GM12878 (cell line): ENCODE results near the gene TSPAN15. TPM values are rescaled to one million over a fixed set of nuclear protein-coding genes. Genes with fewer than 3 reads are reported as not detected.

Experiments used
- ATAC-seq: fragments of 200-7000 bp; cut with Tn5 transposase; 3 replicates; pipeline ENCODE4 v1.9.1; 2020; ENCODE audit warnings: mild to moderate bottlenecking, moderate library complexity
- BruUV-seq: library from RNA; stranded (reverse); fragments of 400-500 nt; replicated peaks from 2 replicates; lab custom pipeline; 2021; lab: Mats Ljungman, UMichigan
- CTCF ChIA-PET: fragments of 300-600 bp; sonication (Branson Sonifier 250); formaldehyde crosslinking; extraction: SDS; loops from one replicate; lab custom pipeline; 2021; ENCODE audit warnings: inconsistent platforms; lab: Yijun Ruan, JAX
- POLR2A ChIA-PET: fragments of 350-600 bp; formaldehyde crosslinking; extraction: SDS; loops from one replicate; lab custom pipeline; 2021; ENCODE audit warnings: inconsistent platforms; lab: Charles Lee
- RAD21 ChIA-PET: fragments of 300-600 bp; sonication (Branson Sonifier 250); formaldehyde crosslinking; loops from one replicate; lab custom pipeline; 2023; ENCODE audit warnings: antibody characterized with exemption; ENCODE audit not compliant: unreplicated experiment; lab: Charles Lee
- SMC1A ChIA-PET: fragments of 300-600 bp; sonication (Branson Sonifier 250); formaldehyde crosslinking; loops from one replicate; lab custom pipeline; 2023; ENCODE audit not compliant: unreplicated experiment, uncharacterized antibody; lab: Charles Lee
- DNase-seq: peaks from one replicate; pipeline ENCODE4 v3.0.0-alpha.2; 2011; ENCODE audit warnings: low read depth, low spot score
- FAIRE-seq: peaks from 3 replicates; lab custom pipeline; 2011; peaks lifted over from hg19 to GRCh38; lab: Jason Lieb, UNC
- H2AFZ ChIP-seq: 2 replicates; pipeline ENCODE4 v1.6.0; 2011; ENCODE audit warnings: low read depth, low read length, control low read depth; ENCODE audit not compliant: control insufficient read depth
- H3K27ac ChIP-seq: 2 replicates; pipeline ENCODE4 v1.5.1; 2011; ENCODE audit warnings: control low read depth; ENCODE audit not compliant: control insufficient read depth, insufficient read depth
- H3K27me3 ChIP-seq, 2 experiments: replicated peaks in 1 of 2; 2 replicates each; pipeline versions ENCODE4 v1.6.0 to v1.6.1; 2011; ENCODE audit warnings: low read length in 1 of 2; ENCODE audit not compliant: control insufficient read depth in 2 of 2, insufficient read depth in 2 of 2
- H3K36me3 ChIP-seq, 2 experiments: 2 replicates each; pipeline ENCODE4 v1.5.1; 2011; ENCODE audit warnings: low read length in 1 of 2; ENCODE audit not compliant: control insufficient read depth in 2 of 2, insufficient read depth in 2 of 2
- H3K4me1 ChIP-seq: 2 replicates; pipeline ENCODE4 v1.6.1; 2011; ENCODE audit warnings: mild to moderate bottlenecking, low read length, moderate library complexity, mixed read lengths; ENCODE audit not compliant: control insufficient read depth, insufficient read depth
- H3K4me2 ChIP-seq: 2 replicates; pipeline ENCODE4 v1.6.0; 2011; ENCODE audit warnings: control low read depth; ENCODE audit not compliant: control insufficient read depth, insufficient read depth
- H3K4me3 ChIP-seq: fragments of 200-600 bp; sonication (generic); 2 replicates; pipeline ENCODE4 v1.5.1; 2016
- H3K79me2 ChIP-seq: 2 replicates; pipeline ENCODE4 v1.6.0; 2011; ENCODE audit warnings: low read length; ENCODE audit not compliant: control insufficient read depth, insufficient read depth
- H3K9ac ChIP-seq: 2 replicates; pipeline ENCODE4 v1.8.0; 2011; ENCODE audit warnings: low read length, control low read depth, mixed read lengths; ENCODE audit not compliant: control insufficient read depth, insufficient read depth
- H3K9me3 ChIP-seq: replicated peaks from 3 replicates; pipeline ENCODE4 v1.5.1; 2011; ENCODE audit warnings: mild to moderate bottlenecking, low read length; ENCODE audit not compliant: control insufficient read depth, insufficient read depth
- H4K20me1 ChIP-seq: 2 replicates; pipeline ENCODE4 v1.6.0; 2011; ENCODE audit not compliant: control insufficient read depth, insufficient read depth
- ATF7 ChIP-seq: fragments of 450-650 bp; IDR thresholded peaks from 2 replicates; pipeline ENCODE4 v1.6.1; 2016; ENCODE audit warnings: low read depth, mild to moderate bottlenecking
- CHD1 ChIP-seq: IDR thresholded peaks from 2 replicates; pipeline ENCODE4 v1.6.1; 2012; ENCODE audit warnings: low read depth, low read length, improper control_type of control experiment
- CHD2 ChIP-seq: IDR thresholded peaks from 2 replicates; pipeline ENCODE4 v1.6.1; 2011; ENCODE audit warnings: low read depth, low read length, improper control_type of control experiment, borderline replicate concordance
- IKZF1 ChIP-seq: fragments of 450-650 bp; conservative IDR thresholded peaks from 2 replicates; pipeline ENCODE4 v1.6.1; 2017; ENCODE audit warnings: antibody characterized with exemption, mild to moderate bottlenecking
- MEF2A ChIP-seq: IDR thresholded peaks from 2 replicates; pipeline ENCODE4 v1.6.1; 2011; ENCODE audit warnings: low read depth, mild to moderate bottlenecking, low read length, moderate library complexity; ENCODE audit not compliant: insufficient read depth
- MTA2 ChIP-seq: fragments of 450-650 bp; IDR thresholded peaks from 2 replicates; pipeline ENCODE4 v1.6.1; 2016; ENCODE audit warnings: low read depth, mild to moderate bottlenecking, moderate library complexity
- NBN ChIP-seq: fragments of 450-650 bp; IDR thresholded peaks from 2 replicates; pipeline ENCODE4 v1.6.1; 2016
- NR2C1 ChIP-seq: fragments of 450-650 bp; IDR thresholded peaks from 2 replicates; pipeline ENCODE4 v1.6.1; 2017; ENCODE audit warnings: antibody characterized with exemption, mild to moderate bottlenecking, moderate library complexity
- PRDM15 ChIP-seq: fragments of 450-650 bp; formaldehyde crosslinking; IDR thresholded peaks from 2 replicates; pipeline ENCODE4 v1.4.0; 2020; ENCODE audit warnings: mild to moderate bottlenecking, moderate library complexity
- SMAD1 ChIP-seq: fragments of 450-650 bp; IDR thresholded peaks from 2 replicates; pipeline ENCODE4 v1.6.1; 2018; ENCODE audit warnings: mild to moderate bottlenecking, low read depth; ENCODE audit not compliant: partially characterized antibody
- SP1 ChIP-seq: IDR thresholded peaks from one replicate; pipeline ENCODE4 v1.6.1; 2011; ENCODE audit warnings: low read depth, low read length
- WRNIP1 ChIP-seq: IDR thresholded peaks from 2 replicates; pipeline ENCODE4 v1.6.1; 2011; ENCODE audit warnings: low read depth, low read length, improper control_type of control experiment, borderline replicate concordance
- ZBED1 ChIP-seq: IDR thresholded peaks from 2 replicates; pipeline ENCODE4 v1.6.1; 2016; ENCODE audit warnings: borderline replicate concordance
- WGBS: methylation state at CpG from one replicate; pipeline ENCODE4 v1.1.6; 2016; ENCODE audit warnings: low lambda C conversion rate; ENCODE audit not compliant: insufficient replicate concordance, insufficient coverage; ENCODE audit errors: missing lambda C conversion rate; 5-methylcytosine and 5-hydroxymethylcytosine counted together
- in situ Hi-C: fragments of 300-500 bp; cut with MboI; formaldehyde crosslinking; loops from 9 replicates; pipeline ENCODE4 v1.14.3; 2018; ENCODE audit warnings: mixed read lengths
- intact Hi-C: fragments of 100-400 bp; cut with micrococcal nuclease; formaldehyde crosslinking; loops from one replicate; pipeline ENCODE4 v1.14.2; 2022; ENCODE audit not compliant: unreplicated experiment
- polyA plus RNA-seq, 11 experiments: library from polyadenylated mRNA; depleted of rRNA in 4 of 11; unstranded in 6 of 11; stranded (reverse) in 5 of 11; fragments of >200 nt; fragmentation: Nextera tagmentation in 4 of 11; fragmentation: Illumina TruSeq in 1 of 11; extraction: Ambion mirVana in 4 of 11; extraction: Trizol in 1 of 11; gene quantifications; 1 replicate in 1 of 11; 2 replicates in 10 of 11; pipeline versions ENCODE4 v1.2.1 to v1.2.3, GENCODE V29; 2011 to 2016; ENCODE audit warnings: inconsistent platforms in 2 of 11, missing spikeins in 2 of 11, low read depth in 1 of 11
- total RNA-seq, 4 experiments: library from RNA; depleted of rRNA in 3 of 4; stranded (reverse); fragments of >200 nt in 3 of 4; fragmentation: Illumina TruSeq in 1 of 4; extraction: Trizol in 1 of 4; gene quantifications; 2 replicates each; pipeline versions ENCODE4 v1.2.1 to v1.2.3, GENCODE V29; 2013 to 2021

TSPAN15 gene
- total and polyA plus RNA-seq, 10 of the 15 experiments (the other 5 are each of a cell fraction or from before 2014, with no cell fraction given), result 1.3 to 8.5 (median 2.4) TPM; not detected in 2

GRCh38 chr10:69541463-69541862 is 90.2 kb downstream of the TSPAN15 start:
- H3K27ac ChIP-seq, result no peak overlapping the region
- H2AFZ ChIP-seq, result no peak overlapping the region
- FAIRE-seq (no peak), DNase-seq (no peak)
- no peaks in the 10 kb centered on the region for H4K20me1 ChIP-seq
- ChIA-PET RAD21 (no interaction called here), CTCF (no interaction called here), SMC1A (no interaction called here), POLR2A (no interaction called here)
- no peaks in the 10 kb centered on the region; the same call in 2 of the 3 replicates for H3K9me3 ChIP-seq
- in situ Hi-C loops, result no loop called here
- no peak overlapping the region for H3K4me2 ChIP-seq
- no peaks in the 10 kb centered on the region for H3K4me1 ChIP-seq
- H3K4me3 ChIP-seq, result no peak overlapping the region
- intact Hi-C loops, result no loop called here
- TF ChIP-seq SMAD1 (no peak), NBN (no peak), ZBED1 (no peak), ATF7 (no peak), MEF2A (no peak), MTA2 (no peak), PRDM15 (CRISPR knock-in tag) (no peak), SP1 (no peak), NR2C1 (no peak), CHD2 (no peak), IKZF1 (no peak), CHD1 (no peak), WRNIP1 (no peak)
- TF ChIP-seq, all 136 proteins: peak for 0
- Histone ChIP-seq H3K9ac (no peak overlapping the region), H3K79me2 (no peaks in the 10 kb centered on the region), H3K27me3 (no peaks in the 10 kb centered on the region; a peak in 1 of 4 replicates), H3K36me3 (no peaks in the 10 kb centered on the region)
- BruUV-seq, result no TSS peak
- ATAC-seq, result no peak
- WGBS, result 25% methylated on average over 2 of the region's 2 CpGs
